Esophagus muscularis mucosa (tissue), 4 donors: ENCODE data around the gene B9D1. TPM values are rescaled to one million over a fixed set of nuclear protein-coding genes. Genes with fewer than 3 reads are reported as not detected.

ENCODE experiments used
- DNase-seq: peaks from one replicate; pipeline ENCODE4 v3.0.0-alpha.2; 2017; ENCODE audit errors: extremely low spot score
- H3K27ac ChIP-seq, 4 donors: fragments of 200-600 bp; sonication (generic); replicated peaks in 1 of 4; 1 replicate in 3 of 4; 2 replicates in 1 of 4; pipeline ENCODE4 v1.5.1; 2016 to 2019; ENCODE audit warnings: mild to moderate bottlenecking in 1 of 4
- H3K27me3 ChIP-seq, 4 donors: fragments of 200-600 bp; sonication (generic); one replicate each; pipeline versions ENCODE4 v1.5.1 to v1.6.0; 2016 to 2019
- H3K36me3 ChIP-seq, 4 donors: fragments of 200-600 bp; sonication (generic); one replicate each; pipeline ENCODE4 v1.5.1; 2016 to 2019
- H3K4me1 ChIP-seq, 4 donors: fragments of 200-600 bp; sonication (generic); one replicate each; pipeline ENCODE4 v1.5.1; 2016 to 2019
- H3K4me3 ChIP-seq, 4 donors: fragments of 200-600 bp; sonication (generic); 1 replicate in 2 of 4; 2 replicates in 2 of 4; pipeline ENCODE4 v1.5.1; 2016 to 2019; ENCODE audit warnings: mild to moderate bottlenecking in 4 of 4, moderate library complexity in 1 of 4
- H3K9me3 ChIP-seq, 4 donors: fragments of 200-600 bp; sonication (generic); 1 replicate in 3 of 4; 2 replicates in 1 of 4; pipeline ENCODE4 v1.5.1; 2016 to 2019
- CTCF ChIP-seq, 3 experiments: fragments of 200-600 bp in 2 of 3; fragments of 450-650 bp in 1 of 3; sonication (generic) in 2 of 3; IDR thresholded peaks; one replicate each; pipeline ENCODE4 v1.5.1; 2017 to 2019; ENCODE audit warnings: antibody characterized with exemption in 3 of 3, mild to moderate bottlenecking in 2 of 3, moderate library complexity in 1 of 3
- EP300 ChIP-seq: sonication (generic); formaldehyde crosslinking; IDR thresholded peaks from one replicate; pipeline ENCODE4 v1.6.1; 2017; ENCODE audit warnings: antibody characterized with exemption
- POLR2A ChIP-seq: fragments of 450-650 bp; IDR thresholded peaks from one replicate; pipeline ENCODE4 v1.6.1; 2017; ENCODE audit warnings: antibody characterized with exemption, moderate library complexity, mild to moderate bottlenecking, low read depth
- POLR2AphosphoS5 ChIP-seq, 2 donors: sonication (generic); formaldehyde crosslinking; IDR thresholded peaks; one replicate each; pipeline ENCODE4 v1.6.1; 2017; ENCODE audit warnings: antibody characterized with exemption in 2 of 2
- WGBS: methylation state at CpG from one replicate; pipeline ENCODE4 v1.1.5; 2018; 5-methylcytosine and 5-hydroxymethylcytosine counted together
- intact Hi-C: fragments of 100-400 bp; cut with DNase I; formaldehyde crosslinking; loops from one replicate; pipeline ENCODE4 v1.15.1; 2023
- total RNA-seq, 4 donors: library from RNA; depleted of rRNA; stranded (reverse); fragments of >200 nt; gene quantifications; one replicate each; pipeline versions ENCODE4 v1.1.0 to v1.2.1, GENCODE V29; 2016

B9D1 gene
- 10 to 100 TPM in 1 of 4 donors, 1 to 10 TPM in 3; 9.5 to 13.8 (median 9.9) TPM for total RNA-seq

DNA sequence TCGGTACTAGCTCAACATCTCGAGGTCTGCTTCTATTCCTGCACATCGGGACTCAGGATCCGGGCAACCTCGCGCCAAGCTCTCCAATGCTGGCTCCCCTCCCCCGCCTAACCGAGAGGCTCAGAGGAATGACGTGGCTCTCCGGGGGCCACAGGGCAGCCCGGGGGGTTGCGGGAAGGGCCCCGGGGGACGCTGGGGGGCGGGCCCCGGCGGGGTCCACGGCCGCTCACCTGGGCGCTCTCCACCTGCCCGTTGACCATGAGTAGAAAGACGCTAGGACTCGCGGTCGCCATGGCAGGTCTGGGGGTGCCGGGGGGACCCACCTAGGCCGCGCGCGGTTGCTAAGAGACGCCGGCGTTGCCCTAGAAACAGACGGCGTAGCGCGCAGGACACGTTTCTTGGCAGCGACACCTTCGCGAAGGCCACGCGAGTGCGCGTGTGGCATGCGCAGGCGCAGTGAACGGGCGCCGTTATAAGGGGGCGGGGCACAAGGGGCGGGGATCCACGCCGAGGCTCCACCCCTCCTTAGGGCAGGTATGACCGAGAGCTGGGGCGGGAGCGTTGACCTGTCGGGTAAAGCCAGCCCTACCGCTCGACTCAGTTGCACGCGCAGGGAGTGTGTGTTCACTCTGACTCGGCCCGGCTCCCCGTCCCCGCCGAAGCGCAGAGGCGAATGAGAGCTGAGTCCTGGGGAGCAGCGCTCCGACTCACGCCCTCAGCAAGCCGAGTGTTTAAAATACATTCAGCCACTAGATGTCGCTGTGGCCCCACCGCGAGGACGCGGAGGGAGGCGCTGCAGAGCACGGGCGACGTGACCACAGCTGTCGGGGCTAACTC is at the start of gene B9D1:
Gene B9D1, minus strand, starts transcription at position 447 of the 837 bp plus-strand sequence. Its CDS starts 154 bp downstream, at position 293.
- H3K27me3 ChIP-seq, result no peaks in the 10 kb centered on the region
- peaks cover 0 to 8% (median 1%) of the 10 kb centered on the region in 4 donors for H3K36me3 ChIP-seq
- peak; percentile 97 for DNase-seq
- H3K9me3 ChIP-seq, result no peaks in the 10 kb centered on the region
- peak within 1 kb of the TSS; percentile 79 to 89 (median 86) for H3K27ac ChIP-seq
- under 1% methylated on average over 31 of the region's 83 CpGs for WGBS
- intact Hi-C loops, result loop anchor here (1.0 to 10.0 kb wide), 3 partner anchors 85 to 402 kb away; no protein-coding TSS in a partner anchor
- peaks cover 10 to 22% (median 19%) of the 10 kb centered on the region in 4 donors for H3K4me1 ChIP-seq
- TF ChIP-seq POLR2AphosphoS5 (IDR thresholded peaks at IDR 0.05) (peak; percentile 74 to 85), EP300 (no peak), POLR2A (no peak), CTCF (IDR thresholded peaks at IDR 0.05) (peak; percentile 96 to 99 (median 97))
- peak within 1 kb of the TSS; percentile 66 to 80 (median 68) for H3K4me3 ChIP-seq

DNA sequence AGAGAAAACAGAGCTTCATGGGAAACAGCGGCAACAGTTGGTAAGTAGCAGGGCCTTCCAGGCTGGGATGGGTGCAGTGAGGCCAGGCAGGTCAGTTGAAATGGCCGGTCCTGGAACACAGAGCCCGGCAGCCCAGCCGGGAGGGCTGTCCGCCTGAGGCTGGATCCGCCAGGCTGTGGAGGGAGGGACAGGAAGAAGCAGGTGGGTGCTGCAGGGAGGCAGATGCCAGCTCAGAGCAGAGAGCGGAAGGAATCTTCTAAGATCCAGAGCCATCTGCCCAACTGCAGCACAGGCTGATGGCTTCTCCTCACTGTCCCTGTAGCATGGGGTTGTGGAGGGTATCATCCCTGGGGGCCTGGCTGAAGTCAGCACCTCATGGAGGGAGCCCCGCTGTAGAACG is 49.1 kb upstream of the B9D1 start:
- peaks cover 4 to 18% (median 17%) of the 10 kb centered on the region in 4 donors for H3K4me1 ChIP-seq

GRCh38 chr17:19410875-19411620 is 48.5 kb upstream of the B9D1 start, which contains the start of gene RNF112:
TSS of gene RNF112 (plus strand) at chr17:19411232. CDS start at chr17:19411409, 177 bp downstream.
- TF ChIP-seq POLR2A, result no peak
- TF ChIP-seq CTCF (IDR thresholded peaks at IDR 0.05), result peak in 1 of 3 experiments; percentile 27
- H3K27me3 ChIP-seq, result no peaks in the 10 kb centered on the region
- peaks cover 4 to 18% (median 17%) of the 10 kb centered on the region in 4 donors for H3K4me1 ChIP-seq
- DNase-seq, result no peak
- peak within 1 kb of the TSS; percentile 38 to 45 (median 39) for H3K4me3 ChIP-seq
- H3K27ac ChIP-seq, result peak within 1 kb of the TSS in 1 of 4 donors; percentile 18
- intact Hi-C loops, result no loop called here
- H3K36me3 ChIP-seq, result no peaks in the 10 kb centered on the region
- WGBS, result 34% methylated on average over 23 of the region's 23 CpGs
- H3K9me3 ChIP-seq, result no peaks in the 10 kb centered on the region

More for the DNA sequence above, 49.1 kb upstream of the B9D1 start:
- intact Hi-C loops, result no loop called here
- DNase-seq, result no peak
- Histone ChIP-seq H3K9me3 (no peaks in the 10 kb centered on the region), H3K4me3 (peak overlapping the region; percentile 38 to 45 (median 39)), H3K27me3 (no peaks in the 10 kb centered on the region), H3K36me3 (no peaks in the 10 kb centered on the region), H3K27ac (no peak overlapping the region)
- TF ChIP-seq EP300 (no peak), POLR2AphosphoS5 (IDR thresholded peaks at IDR 0.05) (no peak), CTCF (IDR thresholded peaks at IDR 0.05) (no peak), POLR2A (no peak)
- 72% methylated on average over 8 of the region's 9 CpGs for WGBS

DNA sequence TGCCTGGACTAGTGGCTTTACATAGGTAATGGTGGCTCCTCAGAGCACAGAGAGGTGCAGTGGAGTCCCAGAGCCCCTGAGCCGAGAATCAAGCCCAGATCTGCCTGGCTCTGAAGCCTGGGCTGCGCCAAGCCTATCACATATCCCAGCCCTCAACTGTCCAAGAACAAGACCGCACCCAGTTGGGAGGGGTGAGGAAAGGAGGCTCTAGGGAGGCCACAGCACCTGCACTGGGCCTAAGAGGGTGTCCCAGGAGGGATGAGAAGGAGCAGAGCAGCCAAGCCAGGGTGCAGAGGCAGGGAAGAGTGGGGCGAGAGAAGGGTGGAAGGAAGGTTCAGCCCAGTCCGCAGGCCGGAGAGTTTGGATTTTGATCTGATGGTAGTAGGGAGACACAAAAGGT is 47.6 kb upstream of the B9D1 start:
- no peak overlapping the region for H3K27ac ChIP-seq
- intact Hi-C loops, result no loop called here

More for the DNA sequence above, 47.6 kb upstream of the B9D1 start:
- Histone ChIP-seq H3K36me3 (no peaks in the 10 kb centered on the region), H3K9me3 (no peaks in the 10 kb centered on the region), H3K4me1 (peaks cover 4 to 18% (median 17%) of the 10 kb centered on the region in 4 donors), H3K27me3 (no peaks in the 10 kb centered on the region), H3K4me3 (no peak overlapping the region)
- WGBS, result 88% methylated on average over 6 of the region's 6 CpGs
- no peak for DNase-seq
- no peak for TF ChIP-seq EP300
- TF ChIP-seq POLR2A, result no peak
- TF ChIP-seq CTCF (IDR thresholded peaks at IDR 0.05), result no peak
